H1 (cell line): ENCODE data around the gene TIMP1. TPM values are rescaled to one million over a fixed set of nuclear protein-coding genes. Genes with fewer than 3 reads are reported as not detected.

Source experiments
- ATF3 ChIP-seq: IDR thresholded peaks from 2 replicates; pipeline ENCODE4 v1.6.1; 2011; ENCODE audit warnings: low read depth, mild to moderate bottlenecking, low read length; ENCODE audit not compliant: insufficient read depth
- CHD7 ChIP-seq: fragments of 300-600 bp; sonication (generic); IDR thresholded peaks from 2 replicates; pipeline ENCODE4 v1.7.1; 2012; ENCODE audit warnings: low read length, moderate library complexity, mild to moderate bottlenecking, inconsistent platforms; ENCODE audit not compliant: insufficient replicate concordance
- EP300 ChIP-seq, 2 experiments: IDR thresholded peaks; 1 replicate in 1 of 2; 2 replicates in 1 of 2; pipeline ENCODE4 v1.6.1; 2011 to 2012; ENCODE audit warnings: low read depth in 2 of 2, low read length in 2 of 2, mild to moderate bottlenecking in 2 of 2, borderline replicate concordance in 1 of 2, inconsistent platforms in 1 of 2, moderate library complexity in 1 of 2
- HDAC2 ChIP-seq, 2 experiments: fragments of 300-600 bp in 1 of 2; sonication (generic) in 1 of 2; IDR thresholded peaks; 2 replicates each; pipeline ENCODE4 v1.6.1; 2011 to 2012; ENCODE audit warnings: low read depth in 2 of 2, low read length in 2 of 2, mild to moderate bottlenecking in 2 of 2, moderate library complexity in 2 of 2, borderline replicate concordance in 1 of 2, inconsistent platforms in 1 of 2
- JUND ChIP-seq: IDR thresholded peaks from 2 replicates; pipeline ENCODE4 v1.6.1; 2011; ENCODE audit warnings: mild to moderate bottlenecking, improper control_type of control experiment, low read length
- MAX ChIP-seq: IDR thresholded peaks from 2 replicates; pipeline ENCODE4 v1.6.1; 2012; ENCODE audit warnings: inconsistent platforms
- polyA plus RNA-seq, 7 experiments: library from polyadenylated mRNA; depleted of rRNA in 3 of 7; stranded (reverse) in 5 of 7; unstranded in 2 of 7; fragments of >200 nt in 5 of 7; fragments of 200-250 nt in 2 of 7; gene quantifications; 1 replicate in 5 of 7; 2 replicates in 1 of 7; 4 replicates in 1 of 7; pipeline versions ENCODE4 v1.2.1 to v1.2.3, GENCODE V29; 2011 to 2013; ENCODE audit warnings: missing spikeins in 2 of 7, mixed read lengths in 2 of 7
- total RNA-seq: library from RNA; stranded (reverse); fragmentation: NEBNext Ultra II Directional; extraction: Animal tissue kit (Norgen Biotek cat#: 25700); gene quantifications from 2 replicates; pipeline ENCODE4 v1.2.1, GENCODE V29; 2021

TIMP1 gene
- total and polyA plus RNA-seq, 2 of the 8 experiments (the other 6 are each of a cell fraction or from before 2014, with no cell fraction given), result 58.6 to 142 TPM

GRCh38 chrX:47621851-47622250, 39.6 kb downstream of the TIMP1 start (continued):
- TF ChIP-seq CHD7 (no peak), JUND (no peak), EP300 (IDR thresholded peaks at IDR 0.05; ENCODE audit: borderline replicate concordance in 1 of 2, low read depth in 2 of 2, low read length in 2 of 2) (no peak), MAX (no peak), ATF3 (no peak), HDAC2 (IDR thresholded peaks at IDR 0.05; ENCODE audit: borderline replicate concordance in 1 of 2, low read depth in 2 of 2, low read length in 2 of 2) (no peak)
